IPS DF 19.7 (cell line): ENCODE results near the gene SOAT2.
"Not testable (repeated sequence)": the region's sequence is repeated elsewhere in the genome, so short reads cannot be mapped to it uniquely, and the experiment has no call there.

Source experiments
- DNase-seq: peaks from one replicate; pipeline ENCODE4 v3.0.0-alpha.2; 2013; ENCODE audit warnings: low read depth, low spot score

The SOAT2 gene

DNA sequence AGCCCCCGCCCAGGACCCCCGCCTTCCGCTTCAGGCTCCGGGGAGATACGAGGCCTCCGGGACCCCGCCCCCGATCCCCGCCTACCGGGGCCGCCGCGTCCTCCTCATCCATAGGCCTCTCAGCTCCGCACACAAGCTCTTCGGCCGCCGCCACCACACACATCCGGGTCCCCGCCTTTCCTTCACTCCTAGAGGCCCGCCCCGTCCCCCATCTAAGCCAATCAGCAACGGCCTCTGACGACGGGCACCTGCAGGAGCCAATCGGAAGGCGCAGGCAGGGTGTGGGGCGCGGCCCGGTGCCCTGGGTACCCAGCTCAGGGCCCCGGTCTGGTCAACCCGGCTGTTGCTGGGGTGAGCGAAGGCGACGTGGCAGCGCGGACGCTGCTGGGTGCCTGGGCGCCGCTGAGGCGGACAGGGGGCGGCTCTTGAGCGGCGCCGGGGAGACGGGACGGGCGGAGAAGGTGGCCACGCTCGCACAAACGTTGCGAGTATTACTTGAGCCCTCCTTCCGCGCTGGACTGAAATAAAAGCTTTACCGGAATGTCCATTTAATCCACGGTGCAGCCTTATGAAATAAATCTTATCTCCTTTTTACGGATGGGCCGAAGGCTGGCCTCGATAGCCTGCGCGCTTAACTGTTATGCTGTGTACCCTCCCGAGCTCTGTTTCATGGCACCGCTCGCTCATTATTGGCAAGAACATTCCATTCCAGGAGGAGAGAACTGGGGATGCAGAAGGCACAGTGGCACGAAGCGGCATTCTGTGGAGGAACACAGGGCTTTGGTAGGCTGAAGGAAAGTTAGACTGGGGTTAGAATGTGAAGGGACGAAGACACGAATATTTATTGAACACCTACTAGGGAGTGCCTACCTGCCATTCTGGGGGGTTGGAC is 23.8 kb upstream of the SOAT2 start, which contains the start of gene SPRYD3:
Gene SPRYD3, minus strand, starts transcription at position 165 of the 892 bp plus-strand sequence. Its CDS starts 57 bp downstream, at position 108.
- DNase-seq = no peak

DNA sequence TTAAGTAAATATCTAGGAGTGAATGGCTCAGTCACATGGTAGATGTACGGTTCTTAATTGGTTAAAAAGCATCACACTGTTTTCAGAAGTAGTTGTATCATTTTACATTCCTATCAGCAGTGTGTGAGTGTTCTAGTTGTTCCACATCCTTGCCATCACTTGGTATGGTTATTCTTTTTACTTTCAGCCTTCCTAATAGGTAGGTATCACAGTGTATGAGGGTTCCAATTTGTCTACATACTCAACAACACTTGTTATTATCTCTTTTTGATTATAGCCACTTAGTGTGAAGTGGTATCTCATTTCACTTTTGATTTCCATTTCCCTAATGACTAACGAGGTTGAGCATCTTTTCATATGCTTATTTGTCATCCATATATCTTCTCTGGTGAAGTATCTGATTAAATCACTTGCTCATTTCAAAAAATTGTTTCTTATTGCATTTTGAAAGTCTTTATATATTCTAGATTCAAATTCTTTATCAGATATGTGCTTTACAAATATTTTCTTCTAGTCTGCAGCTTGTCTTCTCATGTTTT is 20.6 kb upstream of the SOAT2 start:
- no peak for DNase-seq

DNA sequence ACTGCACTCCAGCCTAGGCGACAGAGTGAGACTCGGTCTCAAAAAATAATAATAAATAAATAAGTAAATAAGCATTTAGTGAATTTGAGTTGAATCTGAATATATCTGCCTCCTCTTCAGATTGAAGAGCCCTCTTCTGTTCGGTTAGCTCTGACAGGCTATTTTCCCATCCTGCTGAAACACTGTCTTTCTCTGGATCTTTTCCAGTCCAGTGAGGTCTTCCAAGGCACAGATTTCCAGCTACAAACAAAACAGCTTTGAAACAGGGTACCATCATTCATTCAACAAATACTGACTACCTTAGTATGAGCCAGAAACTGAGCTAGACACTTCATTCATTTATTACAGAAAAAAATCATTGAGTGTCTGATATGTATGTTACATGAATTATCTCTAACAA is 16.9 kb upstream of the SOAT2 start:
- DNase-seq = no peak

DNA sequence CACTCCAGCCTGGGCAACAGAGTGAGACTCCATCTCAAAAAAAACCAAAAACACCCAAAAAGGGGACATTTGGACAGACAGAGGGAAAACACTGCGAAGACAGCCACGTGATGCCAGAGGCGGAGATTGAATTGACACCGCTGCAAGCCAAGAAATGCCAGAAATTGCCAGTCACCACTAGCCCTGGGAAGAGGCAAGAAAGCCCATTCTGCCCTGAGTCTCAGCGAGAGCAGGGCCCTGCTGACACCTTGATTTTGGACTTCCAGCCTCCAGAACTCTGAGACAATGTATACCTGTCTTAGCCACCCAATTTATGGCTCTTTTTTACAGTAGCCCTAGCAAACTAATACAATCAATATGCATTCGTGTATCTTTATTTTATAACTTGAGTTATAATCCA is 13.2 kb upstream of the SOAT2 start:
- DNase-seq = no peak

DNA sequence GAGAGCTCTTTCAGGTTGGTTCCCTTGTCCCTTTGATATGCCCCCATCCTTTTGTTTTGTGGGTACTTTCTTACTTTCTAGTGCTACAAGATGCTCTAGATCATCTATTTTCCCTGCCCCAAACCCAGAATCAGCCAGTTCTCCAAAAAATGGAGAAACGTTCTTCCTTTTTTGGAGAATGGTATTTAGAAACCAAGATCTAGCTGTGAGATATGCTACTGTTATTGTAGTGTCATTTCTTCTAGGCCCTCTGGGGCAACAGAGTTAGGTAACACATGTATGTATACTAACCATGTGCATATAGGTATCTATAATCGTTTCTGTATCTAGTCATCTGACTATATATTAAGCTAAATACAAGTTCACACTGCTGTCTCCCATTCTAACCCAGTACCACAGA is 12.7 kb upstream of the SOAT2 start:
- DNase-seq = no peak

DNA sequence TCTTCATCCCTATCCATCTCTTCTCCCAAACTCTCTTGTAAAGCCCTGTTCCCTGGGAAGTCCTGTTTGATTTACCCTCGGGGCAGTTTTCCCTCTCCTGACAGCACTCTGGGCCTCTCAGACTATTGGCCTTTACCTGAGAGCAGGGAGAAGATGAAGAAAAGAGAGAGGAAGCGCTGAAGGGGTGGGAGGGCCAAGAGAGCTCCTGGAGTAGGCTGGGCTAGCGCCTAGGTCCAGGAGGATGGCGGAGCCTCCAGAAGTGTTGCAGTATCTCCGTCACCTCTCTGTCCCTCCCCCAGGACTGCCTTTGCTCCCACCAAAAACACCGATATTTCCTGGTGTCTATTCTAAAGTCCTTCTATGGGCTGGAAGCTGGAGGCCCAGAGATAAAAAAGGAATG is 11.5 kb upstream of the SOAT2 start:
- DNase-seq = no peak

DNA sequence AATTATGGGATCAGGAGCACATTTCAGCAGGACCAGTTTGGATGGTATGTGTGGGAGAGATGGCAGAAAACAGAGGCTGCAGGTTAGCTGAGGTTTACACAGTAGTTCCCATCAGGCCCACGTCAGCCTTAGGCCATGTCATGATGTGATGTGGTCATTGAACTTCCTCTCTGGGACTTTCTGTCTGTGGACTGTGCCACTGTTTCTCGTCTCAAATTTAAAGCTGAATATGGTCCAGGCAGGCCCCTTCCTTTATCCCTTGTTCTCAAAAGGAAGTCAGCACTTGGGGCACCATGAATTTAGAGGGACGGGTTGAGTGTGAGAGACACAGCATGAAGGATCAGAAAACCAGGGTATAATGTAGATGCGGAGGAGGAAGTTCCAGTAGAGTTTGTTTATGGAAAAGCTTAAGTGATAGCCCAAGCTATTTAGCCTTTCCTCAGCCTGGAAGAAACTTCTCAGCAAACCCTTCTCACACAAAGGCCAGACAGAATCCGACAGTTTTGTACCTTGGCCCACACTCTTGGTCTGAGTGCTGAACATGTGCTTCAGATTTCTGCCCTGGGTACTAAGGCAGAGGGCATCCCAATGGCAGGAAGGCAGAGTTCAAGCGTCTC is 9.4 kb upstream of the SOAT2 start:
- DNase-seq = no peak

DNA sequence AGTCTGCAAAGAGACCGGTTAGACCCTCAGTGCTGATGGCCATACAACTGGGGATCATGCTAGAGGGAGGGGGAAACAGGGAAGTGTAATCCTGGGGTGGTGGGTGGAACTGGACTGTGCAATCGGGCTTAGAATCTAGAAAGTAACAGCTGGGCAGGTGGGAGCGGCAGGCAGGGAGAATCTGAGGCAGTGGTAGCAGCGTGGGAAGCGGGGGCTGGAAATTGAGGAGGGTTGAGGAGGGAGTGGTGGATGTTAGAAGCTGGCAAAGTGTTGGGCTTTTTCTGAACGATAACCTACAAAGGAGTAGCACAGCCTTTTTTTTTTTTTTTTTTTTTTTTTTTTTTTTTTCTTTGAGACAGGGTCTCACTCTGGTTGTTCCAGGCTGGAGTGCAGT is 8.9 kb upstream of the SOAT2 start:
- no peak for DNase-seq

DNA sequence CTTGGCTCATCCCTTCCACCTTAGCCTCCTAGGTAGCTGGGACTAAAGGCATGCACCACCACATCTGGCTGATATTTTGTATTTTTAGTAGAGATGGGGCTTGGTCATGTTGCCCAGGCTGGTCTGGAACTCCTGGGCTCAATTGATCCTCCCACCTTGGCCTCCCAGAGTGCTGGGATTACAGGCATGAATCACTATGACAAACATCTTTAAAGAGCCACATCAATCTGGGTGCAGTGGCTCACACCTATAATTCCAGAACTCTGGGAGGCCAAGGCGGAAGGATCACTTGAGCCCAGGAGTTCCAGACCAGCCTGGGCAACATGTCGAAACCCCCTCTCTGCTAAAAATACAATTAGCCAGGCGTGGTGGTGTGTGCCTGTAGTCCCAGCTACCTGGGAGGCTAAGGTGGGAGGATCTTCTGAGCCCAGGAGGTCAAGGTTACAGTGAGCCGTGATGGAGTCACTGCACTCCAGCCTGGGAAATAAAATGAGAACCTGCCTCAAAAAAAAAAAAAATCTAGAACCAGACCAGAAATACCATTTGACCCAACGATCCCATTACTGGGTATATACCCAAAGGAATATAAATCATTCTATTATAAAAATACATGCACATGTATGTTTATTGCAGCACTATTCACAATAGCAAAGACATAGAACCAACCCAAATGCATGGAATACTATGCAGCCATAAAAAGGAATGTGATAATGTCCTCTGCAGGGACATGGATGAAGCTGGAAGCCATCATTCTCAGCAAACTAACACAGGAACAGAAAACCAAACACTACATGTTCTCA is 8.3 kb upstream of the SOAT2 start:
- DNase-seq = not testable (repeated sequence)

DNA sequence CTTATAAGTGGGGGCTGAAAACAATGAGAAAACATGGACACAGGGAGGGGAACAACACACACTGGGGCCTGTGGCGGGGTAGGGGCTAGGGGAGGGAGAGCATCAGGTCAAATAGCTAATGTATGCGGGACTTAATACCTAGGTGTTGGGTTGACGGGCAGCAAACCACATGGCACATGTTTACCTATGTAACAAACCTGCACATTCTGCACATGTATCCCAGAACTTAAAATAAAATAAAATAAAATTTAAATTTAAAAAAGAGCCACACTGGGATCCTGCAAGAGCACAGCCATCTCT is 7.7 kb upstream of the SOAT2 start:
- DNase-seq = not testable (repeated sequence)

DNA sequence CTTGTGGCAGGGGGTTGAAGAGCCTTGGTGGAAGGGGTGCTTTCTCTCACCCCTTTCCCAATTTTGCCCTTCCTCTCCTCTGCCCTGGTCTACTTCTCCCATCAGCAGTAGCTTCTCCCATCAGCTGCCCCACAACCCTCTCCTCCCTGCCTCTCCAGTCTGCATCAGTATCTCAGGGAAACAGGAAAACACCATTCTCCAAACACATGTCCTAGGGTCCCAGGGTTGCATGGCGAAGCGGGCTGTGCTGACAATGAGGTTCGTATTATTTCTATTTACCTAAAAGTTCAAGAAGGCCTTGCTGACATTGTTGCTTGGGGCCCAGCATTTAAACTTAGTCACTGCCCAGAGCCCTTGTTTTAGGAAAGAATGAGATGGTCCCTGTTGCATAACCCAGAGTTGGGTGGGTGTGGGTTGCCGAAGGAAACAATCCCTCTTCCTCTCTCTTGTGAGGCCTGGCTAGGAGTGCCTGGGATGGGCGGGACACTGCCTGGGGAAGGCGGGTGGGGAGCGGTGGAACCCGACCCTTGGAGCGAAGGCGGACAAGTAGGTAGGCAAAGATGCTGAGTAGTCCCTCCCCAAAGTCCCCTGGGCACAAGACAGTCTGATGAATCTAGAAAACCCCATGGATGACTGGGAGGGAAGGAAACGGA is 7.1 kb upstream of the SOAT2 start:
- no peak for DNase-seq

DNA sequence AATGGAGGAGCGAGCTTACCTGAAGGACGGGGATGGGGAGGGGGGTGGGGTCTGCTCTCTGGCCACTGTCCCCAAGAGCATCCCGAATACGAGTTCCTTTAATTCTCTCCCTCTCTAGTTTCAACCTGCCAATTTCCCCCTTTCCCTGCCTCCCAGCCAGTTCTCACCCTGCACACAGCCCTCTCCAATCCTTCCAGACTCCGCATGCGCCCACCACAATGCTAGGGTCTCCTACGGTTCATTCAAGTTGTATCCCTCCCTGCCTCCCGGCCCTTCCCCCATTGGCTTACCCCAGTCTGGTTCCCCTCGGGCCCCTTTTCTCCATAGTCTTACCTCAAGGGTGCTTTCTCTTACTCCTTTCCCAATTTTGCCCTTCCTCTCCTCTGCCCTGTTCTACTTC is 6.5 kb upstream of the SOAT2 start:
- DNase-seq = no peak

DNA sequence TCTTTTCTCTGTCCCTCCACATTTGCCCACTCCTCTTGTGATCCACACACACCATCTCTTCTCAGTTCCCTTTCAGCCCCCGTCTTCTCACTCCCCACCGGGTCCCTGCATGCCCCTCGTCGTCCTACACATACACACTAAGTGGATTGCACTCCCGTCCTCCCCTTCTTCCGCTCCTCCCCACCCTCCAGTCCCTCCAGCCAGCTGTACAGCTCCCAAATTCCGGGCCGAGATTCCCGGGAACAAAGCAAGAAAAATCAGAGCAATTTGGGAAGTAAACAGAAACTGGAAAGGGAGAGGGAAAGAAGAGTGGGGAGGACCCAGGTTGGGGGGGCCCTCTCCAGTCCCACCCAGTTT is 6.1 kb upstream of the SOAT2 start:
- DNase-seq = no peak

DNA sequence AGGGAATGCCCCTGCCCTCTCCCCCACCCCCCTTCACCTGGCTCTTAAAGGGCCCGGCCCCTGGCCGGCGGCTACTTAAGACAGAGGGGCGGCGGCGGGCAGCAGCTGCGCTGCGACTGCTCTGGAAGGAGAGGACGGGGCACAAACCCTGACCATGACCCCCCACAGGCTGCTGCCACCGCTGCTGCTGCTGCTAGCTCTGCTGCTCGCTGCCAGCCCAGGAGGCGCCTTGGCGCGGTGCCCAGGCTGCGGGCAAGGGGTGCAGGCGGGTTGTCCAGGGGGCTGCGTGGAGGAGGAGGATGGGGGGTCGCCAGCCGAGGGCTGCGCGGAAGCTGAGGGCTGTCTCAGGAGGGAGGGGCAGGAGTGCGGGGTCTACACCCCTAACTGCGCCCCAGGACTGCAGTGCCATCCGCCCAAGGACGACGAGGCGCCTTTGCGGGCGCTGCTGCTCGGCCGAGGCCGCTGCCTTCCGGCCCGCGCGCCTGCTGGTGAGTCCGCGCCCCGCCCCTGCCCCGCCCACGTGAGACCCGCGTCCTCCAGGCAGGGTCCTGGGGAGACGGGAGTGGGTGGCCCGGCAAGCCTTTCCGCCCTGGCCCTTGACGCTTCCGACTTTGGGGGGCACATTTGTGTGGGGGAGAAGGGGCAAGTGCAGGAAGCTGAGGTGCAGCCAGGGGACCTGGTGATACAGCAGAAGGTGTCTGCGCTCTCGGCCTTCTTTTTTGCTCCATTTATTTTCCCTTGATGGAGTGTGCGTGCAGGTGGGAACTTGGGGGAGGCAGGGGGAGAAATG is 5.5 kb upstream of the SOAT2 start, which contains the start of gene IGFBP6:
Gene IGFBP6, plus strand, starts transcription at position 104 of the 790 bp plus-strand sequence. Its CDS starts 51 bp downstream, at position 155.
- DNase-seq = no peak

DNA sequence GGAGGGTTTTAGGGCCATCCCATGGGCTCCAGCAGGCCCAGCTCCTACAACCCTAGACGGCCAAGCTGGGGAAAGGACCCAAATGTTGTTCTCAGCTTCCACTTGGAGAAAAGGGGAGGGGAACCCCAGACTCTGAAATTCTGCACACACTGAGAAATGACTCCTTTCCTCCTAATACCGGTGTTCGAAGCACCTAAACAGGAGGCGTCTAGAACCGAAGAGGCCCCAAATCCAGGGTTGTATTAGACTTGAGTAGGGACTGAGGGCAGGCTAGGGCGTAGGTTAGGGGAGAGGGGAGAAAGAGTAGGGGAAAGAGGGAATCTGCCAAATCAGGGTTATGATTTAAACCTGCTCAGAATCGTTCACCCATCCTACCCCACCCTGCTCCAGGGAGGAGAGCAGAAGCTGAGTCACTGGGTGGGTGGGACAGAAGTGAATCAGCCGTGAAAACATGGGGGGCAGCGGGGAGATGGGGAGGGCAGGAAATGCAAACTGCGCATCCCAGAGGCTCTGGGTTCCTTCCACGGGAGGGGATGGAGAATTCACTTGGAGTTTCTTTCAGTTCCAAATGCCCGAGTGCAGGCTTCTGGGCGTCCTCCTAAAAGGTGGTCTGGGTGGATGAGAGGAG is 4.8 kb upstream of the SOAT2 start:
- DNase-seq = no peak

DNA sequence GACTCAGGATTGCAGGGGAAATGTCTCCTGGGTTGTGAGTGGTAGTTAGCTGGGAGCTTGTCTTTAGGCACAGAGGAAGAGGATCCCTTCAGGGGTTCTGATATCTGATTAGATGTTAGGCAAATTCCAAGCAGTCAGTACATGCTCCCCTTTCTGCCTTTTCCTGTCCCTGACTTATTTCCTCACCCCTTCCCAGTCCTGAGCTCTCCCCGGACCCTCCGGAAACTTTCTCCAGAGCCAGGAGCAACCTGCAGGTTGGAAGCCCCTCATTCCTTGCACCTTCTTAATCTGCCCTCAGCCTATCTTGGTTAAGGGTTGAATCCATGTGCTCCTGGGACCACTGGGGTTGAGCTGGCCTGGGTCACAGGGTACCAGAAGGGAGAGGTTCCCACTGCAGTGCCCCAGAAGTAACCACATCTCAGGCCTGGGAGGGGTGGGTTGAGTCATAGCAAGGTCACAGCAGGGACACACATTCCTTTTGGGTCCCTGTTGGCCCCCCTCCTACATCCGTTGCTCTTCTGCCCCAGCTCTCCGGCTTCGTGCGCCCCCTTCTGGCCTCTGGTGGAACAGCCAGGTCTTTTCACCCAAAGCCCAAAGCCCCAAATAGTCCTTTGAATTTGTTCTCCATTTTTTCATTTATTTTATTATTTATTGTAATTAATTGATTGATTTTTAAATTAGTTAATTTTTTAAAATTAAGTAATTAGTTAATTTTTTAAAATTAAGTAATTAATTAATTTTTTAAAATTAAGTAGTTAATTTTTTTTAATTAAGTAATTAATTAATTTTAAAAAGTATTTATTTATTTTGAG is 4.0 kb upstream of the SOAT2 start:
- DNase-seq = no peak

DNA sequence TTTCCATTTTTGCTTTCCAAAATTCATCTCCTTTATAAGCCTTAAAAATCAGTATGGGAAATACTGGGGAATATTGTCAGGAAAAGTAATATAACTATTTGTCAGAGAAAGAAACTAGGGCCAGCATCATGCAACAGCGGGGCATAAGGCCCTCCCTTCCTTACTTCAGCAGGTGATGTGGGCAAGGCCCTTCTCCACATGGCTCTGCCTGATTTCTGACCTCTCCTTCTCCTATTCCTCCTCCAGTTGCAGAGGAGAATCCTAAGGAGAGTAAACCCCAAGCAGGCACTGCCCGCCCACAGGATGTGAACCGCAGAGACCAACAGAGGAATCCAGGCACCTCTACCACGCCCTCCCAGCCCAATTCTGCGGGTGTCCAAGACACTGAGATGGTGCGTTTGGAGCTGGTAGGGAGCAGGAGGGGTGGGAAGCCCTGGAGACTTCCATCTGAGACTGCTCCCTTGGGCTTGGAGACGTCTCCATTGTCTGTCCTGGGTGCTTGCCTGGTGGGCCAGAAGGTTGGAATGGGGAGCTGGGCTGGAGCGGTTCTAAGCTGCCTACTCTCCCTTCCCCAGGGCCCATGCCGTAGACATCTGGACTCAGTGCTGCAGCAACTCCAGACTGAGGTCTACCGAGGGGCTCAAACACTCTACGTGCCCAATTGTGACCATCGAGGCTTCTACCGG is 2.7 kb upstream of the SOAT2 start:
- DNase-seq = no peak

DNA sequence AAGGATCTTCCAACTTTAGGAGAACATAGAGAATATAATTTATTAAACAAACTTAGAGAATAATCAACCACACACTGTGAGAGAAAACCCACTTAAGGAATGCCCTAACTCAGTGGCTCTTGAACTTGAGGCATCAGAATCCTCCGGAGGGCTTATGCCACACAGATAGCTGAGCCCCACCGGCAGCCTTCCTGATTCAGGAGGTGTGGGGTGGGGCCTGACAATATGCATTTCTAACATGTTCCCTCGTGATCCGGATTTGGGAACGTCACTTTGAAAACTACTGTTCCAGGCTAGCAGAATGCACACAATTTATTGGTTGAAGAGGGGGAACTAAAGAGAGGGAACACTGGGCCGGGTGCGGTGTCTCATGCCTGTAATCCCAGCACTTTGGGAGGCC is 2.0 kb upstream of the SOAT2 start:
- DNase-seq = no peak
